Adrenal gland (tissue), 5 donors: ENCODE measurements around the gene PPP1CC.

ENCODE experiments used
- POLR2A ChIP-seq, 2 donors: fragments of 450-650 bp; IDR thresholded peaks; one replicate each; pipeline ENCODE4 v1.6.1; 2017; ENCODE audit warnings: antibody characterized with exemption in 2 of 2, mild to moderate bottlenecking in 2 of 2, moderate library complexity in 1 of 2
- TF ChIP-seq, protein P1 (sequence below), 6 experiments: fragments of 450-650 bp in 4 of 6; fragments of 200-600 bp in 2 of 6; sonication (generic) in 1 of 6; IDR thresholded peaks; 1 replicate in 5 of 6; 2 replicates in 1 of 6; pipeline versions ENCODE4 v1.5.1 to v1.8.0; 2016 to 2021; ENCODE audit warnings: antibody characterized with exemption in 6 of 6, mild to moderate bottlenecking in 2 of 6, moderate library complexity in 1 of 6
- donor health status: DM: no; HTN: no; CAD: no.

- TF ChIP-seq, protein P1, sequence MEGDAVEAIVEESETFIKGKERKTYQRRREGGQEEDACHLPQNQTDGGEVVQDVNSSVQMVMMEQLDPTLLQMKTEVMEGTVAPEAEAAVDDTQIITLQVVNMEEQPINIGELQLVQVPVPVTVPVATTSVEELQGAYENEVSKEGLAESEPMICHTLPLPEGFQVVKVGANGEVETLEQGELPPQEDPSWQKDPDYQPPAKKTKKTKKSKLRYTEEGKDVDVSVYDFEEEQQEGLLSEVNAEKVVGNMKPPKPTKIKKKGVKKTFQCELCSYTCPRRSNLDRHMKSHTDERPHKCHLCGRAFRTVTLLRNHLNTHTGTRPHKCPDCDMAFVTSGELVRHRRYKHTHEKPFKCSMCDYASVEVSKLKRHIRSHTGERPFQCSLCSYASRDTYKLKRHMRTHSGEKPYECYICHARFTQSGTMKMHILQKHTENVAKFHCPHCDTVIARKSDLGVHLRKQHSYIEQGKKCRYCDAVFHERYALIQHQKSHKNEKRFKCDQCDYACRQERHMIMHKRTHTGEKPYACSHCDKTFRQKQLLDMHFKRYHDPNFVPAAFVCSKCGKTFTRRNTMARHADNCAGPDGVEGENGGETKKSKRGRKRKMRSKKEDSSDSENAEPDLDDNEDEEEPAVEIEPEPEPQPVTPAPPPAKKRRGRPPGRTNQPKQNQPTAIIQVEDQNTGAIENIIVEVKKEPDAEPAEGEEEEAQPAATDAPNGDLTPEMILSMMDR (IDR thresholded peaks at IDR 0.05), result no peak
- no peak for TF ChIP-seq POLR2A (IDR thresholded peaks at IDR 0.05)
Observed at GRCh38 chr12:110775997-110776396, 33.3 kb upstream of the PPP1CC start.
